ENCODE data around the gene SND1.

The SND1 gene

DNA sequence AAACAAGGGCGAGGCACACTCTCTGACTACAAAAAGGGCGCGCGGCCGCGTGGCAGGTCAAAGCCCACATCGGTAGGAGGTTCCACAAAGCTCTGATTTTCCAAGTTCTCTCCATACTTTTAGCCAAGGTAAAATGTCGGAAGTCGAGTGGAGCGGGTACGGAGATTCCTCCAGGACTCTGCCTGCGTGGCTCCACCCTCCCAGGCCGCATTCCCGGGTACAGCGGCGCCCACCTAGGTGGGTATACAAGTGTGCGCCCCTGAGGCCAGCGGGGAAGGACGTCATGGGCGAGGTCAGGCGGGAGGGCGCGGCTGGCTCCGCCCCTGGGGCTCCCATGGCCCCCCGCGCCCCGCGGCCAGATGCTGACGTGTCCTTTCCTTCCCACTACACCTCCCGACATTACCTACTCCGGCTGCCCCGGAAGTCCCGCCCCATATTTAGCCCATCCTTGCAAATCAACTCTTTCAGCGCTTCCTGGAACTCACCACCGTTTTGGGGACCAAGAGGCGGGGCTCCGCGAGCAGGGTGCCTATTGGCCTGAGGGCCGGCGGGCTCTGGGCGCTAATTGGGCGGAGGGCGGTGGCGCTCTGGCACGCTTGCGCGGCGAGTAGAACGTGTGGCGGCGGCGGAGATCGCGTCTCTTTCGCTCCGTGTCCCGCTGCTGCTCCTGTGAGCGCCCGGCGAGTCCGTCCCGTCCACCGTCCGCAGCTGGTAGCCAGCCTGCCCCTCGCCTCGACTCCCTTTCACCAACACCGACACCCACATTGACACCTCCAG is at the start of gene SND1:
TSS of gene SND1 (plus strand) at position 639 of the 777 bp plus-strand sequence. CDS start 180 bp downstream, outside the sequence.
- peak; percentile 99 for DNase-seq

DNA sequence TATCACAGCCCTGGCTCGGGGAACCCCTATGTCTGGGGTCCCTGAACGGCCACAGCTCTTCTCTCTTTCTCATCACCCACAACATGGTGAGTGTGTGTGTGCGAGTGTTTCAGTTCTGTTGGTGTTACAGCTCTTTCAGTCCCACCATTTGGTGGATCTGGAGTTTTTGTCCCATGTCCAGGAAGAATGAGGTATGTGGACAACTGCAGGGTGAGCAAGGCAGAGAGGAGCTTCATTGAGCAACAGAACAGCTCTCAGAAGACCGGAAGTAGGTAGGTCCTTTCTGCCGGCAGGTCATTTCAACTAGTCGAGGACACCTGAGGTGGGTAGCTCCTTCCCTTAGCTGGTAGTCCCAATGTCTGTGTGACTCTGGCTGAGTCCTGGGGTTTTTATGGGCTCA is 43.5 kb upstream of the SND1 start:
- DNase-seq: no peak

DNA sequence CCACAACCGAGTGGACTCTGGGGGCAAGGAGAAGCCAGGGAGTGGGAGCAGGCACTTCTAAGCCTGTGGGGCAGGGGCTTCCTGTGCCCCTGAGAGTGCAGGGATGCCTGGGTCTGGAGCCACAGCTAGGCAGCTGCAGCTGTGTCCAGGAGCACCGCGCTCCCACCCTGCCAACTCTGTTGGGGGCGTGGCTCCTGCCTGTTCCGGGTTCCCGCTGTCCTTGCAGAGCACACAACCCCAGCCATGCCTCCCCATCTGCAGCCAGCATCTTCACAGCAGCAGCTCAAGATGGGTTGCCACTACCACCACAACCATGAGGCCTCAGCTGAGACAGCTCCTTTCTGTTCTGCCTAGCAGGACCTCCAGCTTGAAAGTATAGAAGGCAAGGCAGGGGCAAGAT is 42.7 kb upstream of the SND1 start:
- DNase-seq: no peak

DNA sequence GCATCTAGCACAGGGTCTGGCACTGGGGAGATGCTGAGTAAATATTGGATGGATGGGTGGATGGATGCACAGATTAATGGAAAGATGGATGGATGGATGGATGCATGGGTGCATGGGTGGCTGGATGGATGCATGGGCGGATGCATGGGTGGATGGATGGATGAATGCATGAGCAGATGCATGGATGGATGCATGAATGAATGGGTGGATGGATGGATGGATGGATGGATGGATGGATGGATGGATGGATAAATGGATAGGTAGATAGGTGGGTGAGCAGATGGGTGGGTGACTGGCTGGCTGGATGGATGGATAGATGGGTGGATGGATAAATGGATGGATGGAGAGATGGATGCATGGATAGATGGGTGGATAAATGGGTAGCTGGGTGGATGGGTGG is 39.7 kb upstream of the SND1 start:
- no peak for DNase-seq

DNA sequence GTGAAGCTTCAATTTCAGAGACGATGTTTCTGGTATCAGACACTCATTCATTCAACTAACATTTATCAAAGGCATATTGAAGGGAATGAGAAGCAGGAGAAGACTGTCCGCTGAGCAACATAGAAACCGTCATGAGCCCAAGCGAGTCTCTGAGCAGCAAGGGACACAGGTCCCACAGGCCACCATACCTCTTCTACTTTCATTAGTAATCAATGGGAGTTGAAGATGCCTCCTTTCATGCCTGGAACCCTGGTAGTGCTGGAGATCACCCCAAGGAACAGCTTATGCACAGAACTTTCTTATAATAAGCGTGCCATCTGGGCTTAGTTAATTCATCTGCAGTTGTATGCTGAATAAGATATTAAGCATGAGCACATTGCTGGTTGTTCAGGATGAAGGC is 35.3 kb upstream of the SND1 start:
- no peak for DNase-seq

DNA sequence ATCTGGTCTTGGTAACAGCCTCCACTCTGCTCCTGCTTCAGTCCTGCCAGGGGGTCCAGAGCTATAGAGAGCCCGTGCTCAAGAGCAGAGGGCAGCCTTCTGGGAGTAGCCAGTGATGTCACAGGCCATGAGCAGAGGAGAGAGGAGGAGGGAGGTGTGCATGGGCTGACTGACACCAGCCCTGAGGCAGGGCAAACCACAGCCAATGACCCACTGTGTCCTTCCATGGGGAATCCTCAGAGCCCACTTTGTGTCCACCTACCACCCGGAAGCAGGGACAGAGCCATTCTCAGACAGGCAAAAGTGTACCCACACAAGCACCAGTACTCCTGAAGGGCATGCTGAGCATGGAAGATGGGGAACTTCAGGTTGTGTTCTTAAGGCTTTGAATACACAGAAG is 34.0 kb upstream of the SND1 start, which contains the start of gene PAX4:
TSS of gene PAX4 (minus strand) at position 101 of the 400 bp plus-strand sequence. CDS start 2,214 bp downstream, outside the sequence.
- DNase-seq: no peak

DNA sequence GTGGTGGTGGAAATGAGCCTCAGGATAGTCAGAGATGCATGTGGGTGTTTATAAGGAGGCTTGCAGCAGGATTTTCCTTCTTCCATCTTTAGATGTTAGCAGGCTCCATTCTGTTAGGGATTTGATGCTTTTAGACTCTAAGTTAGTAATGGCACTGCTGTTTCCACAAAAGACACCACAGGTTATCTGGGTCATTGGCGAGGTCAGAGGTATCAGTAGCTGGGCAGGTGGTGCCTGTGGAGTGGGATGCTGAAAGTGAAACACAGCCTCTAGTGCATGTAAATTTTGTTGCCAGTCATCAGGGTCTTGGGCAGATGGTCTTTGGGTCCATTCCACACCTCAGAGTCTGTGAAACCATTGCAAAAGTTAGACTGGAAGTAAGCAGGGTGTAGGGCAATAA is 33.2 kb upstream of the SND1 start:
- DNase-seq: no peak

DNA sequence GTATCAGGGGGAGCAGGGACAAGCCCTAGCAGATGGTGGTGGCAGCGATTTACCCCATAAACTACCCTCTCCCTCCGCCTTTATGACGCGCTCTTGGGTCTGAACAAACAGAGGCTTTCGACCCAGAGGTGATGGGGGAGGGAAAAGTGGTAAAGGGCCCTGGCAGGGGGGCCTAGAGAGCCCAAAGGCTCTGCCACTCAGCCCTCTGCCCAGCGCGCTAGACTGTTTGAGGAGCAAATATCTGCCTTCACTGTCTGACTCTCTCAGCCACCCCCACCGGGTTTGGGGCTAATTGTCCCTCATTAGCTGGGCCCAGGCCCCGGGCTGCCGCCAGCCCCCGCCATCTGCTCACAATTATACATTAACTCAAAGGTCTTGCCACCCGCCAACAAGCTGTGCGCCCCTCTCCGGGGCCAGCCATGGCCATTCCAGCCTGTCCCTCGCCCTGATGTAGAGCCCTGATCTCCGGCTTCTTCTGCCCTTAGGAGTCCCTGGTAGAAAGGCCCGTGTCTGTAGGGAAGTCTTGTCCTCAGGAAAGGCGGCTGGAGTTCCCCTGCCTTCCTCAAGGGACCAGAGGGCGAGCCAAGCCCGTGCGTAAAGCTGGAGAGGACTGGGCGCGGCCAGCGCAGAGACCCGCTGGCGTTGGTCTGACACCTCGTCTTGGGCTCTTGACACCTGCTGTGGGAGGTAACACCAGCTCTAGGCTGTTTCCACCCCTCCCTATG is 32.2 kb upstream of the SND1 start:
- DNase-seq: no peak

DNA sequence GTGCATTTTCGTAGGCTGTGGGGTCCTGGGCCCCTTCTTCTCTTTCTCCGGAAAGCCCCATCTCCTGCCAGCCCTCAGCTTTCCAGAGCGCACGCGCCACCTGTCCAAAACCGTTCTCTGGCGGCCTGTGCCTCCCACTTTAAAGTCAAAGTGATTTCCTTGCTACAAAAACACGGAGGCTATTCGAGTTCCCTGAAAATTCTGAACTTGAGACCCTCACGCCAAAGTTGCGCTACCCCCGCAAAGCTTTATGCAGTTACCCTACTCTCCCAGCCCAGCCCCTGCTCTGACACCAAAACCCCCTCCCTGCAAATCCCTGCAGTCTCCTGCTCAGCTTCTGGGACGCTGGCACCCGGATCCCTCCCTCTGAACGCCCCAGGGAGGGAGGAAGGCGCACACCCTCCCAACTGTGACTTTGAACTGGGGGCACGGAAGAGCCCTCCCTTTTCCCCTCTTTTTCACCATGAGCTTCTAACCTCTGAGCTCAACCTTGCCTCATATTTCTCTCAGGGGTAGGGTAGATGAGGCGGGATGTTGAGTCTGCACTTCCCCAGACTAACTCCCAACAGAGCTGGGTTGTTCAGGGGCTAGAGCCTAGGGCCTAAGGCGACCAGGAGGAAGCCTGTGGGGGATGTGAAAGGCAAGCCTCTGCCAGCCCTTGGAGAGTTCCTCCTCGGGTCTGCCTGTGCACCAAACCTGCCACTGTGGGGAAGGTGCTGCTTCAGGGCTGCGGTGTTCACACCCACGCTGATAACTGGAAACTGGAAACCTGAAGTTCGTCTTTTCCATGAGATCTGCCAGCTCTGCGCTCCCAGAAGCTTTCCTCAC is 31.4 kb upstream of the SND1 start:
- no peak for DNase-seq

DNA sequence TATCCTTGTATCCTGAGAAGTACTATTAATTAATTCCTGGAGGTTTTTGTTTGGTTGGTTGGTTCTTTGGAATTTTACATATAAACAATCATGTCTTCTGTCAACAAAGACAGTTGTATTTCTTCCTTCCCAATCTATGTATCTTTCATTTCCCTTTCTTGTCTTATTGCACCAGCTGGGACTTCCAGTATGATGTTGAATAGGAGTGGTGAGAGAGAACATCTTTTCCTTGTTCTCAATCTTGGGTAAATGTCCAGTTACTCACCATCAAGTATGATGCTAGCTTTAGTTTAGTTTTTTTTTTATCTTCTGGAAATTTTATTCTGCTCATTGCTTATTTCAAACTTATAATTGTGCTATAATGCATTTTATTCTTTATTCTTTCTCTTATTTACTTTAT is 26.7 kb upstream of the SND1 start:
- no peak for DNase-seq

DNA sequence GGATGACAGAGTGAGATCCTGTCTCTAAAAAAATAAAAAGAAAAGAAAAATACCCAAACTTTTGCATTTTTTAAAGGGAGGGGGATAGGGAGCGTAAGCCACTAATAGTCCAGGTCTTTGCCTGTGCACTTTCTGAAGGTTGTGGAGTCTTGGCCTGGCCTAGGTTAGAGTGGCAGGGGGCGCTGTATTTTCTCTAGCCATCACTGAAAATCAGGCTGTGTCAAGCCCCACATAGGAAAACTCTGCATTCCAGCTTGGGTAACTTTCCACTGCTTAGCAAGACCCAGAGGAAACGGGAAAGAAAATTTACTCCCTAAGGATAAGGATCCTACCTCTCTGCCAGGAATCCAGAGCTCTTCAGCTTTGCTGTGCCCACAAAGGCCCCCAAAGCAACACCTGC is 23.5 kb upstream of the SND1 start:
- no peak for DNase-seq

DNA sequence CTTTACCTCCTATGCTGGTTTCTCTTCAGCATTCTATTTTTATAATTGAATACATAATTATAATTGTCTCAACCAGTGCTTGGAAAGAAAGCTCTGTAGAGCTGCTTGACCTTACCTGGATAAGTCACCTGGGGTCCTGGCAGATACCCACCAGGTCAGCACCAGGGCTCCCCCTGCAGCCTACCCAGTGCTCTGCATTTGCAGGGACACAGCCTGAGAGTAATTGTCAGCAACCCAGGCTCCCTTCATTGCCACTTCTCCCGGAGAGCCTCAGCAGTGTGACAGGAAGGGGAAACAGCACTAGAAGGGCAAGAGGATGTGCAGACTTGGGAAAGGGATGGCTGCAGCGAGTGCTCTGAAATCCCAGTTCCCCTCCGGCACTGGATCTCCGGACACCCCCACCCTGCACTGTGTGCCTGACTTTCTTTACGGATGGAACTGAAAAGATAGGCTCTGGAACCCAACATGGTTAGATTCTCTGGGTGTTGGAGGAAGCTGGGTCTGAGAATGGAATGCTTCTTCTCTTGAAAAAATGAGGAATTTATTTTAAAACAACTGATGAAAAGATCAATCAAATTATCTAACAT is 22.6 kb upstream of the SND1 start:
- no peak for DNase-seq

DNA sequence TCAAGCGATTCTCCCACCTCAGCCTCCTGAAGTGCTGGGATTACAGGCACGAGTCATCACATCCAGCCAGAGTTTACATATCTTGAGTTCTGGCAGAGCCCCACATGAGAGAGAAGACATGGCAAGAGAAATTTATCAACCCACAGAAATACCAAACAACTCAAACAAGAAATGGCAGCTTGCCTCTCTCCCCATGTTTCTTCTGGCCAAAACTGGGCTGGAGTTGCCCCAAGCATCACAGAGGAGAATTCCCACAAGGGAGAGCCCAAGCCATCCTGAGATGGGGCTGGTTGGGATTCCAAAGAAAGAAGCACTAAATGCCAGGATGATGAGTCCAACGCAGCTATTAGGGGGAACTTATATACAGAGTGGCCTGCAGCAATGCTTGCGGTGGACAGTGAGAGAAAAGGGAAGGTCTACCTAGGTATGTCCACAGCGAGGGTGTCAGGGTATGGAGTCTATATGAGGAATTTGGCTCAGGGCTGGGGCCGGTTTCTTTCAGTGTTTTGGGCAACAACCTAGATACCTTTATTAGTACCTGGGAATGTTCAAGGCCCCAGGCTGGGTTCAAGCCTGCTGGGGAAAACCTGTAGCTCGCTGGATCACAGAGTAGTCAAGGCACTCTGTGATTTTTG is 19.6 kb upstream of the SND1 start:
- DNase-seq: no peak

DNA sequence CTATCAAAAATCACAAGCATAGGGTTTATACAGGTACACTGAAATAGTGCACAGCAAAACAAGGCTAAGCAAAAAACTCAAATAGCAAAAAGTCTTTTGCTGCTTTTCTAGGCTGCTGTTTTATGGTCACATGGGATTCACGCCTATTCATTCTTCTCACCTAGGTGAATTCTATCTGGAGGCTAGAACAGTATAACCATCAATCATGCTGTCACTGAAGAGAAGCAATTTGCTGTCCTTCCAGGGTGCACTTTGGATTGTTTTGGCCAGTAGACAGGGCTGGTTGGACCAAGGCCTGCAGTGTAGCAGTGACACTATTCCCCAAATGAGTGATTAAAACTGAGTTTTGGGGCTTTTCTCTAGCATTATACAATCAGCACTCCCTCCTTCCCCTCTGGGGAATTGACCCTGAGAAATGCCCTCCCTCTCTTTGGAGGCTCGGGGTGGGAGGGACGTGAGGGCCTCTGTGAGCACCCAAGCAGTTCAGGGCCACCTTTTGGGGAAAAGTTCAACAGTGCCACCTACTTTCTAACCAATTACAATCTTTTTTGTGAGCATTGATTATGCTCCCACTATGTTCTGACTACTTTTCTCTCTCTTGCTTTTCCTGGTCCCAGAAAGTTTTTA is 16.2 kb upstream of the SND1 start:
- no peak for DNase-seq

DNA sequence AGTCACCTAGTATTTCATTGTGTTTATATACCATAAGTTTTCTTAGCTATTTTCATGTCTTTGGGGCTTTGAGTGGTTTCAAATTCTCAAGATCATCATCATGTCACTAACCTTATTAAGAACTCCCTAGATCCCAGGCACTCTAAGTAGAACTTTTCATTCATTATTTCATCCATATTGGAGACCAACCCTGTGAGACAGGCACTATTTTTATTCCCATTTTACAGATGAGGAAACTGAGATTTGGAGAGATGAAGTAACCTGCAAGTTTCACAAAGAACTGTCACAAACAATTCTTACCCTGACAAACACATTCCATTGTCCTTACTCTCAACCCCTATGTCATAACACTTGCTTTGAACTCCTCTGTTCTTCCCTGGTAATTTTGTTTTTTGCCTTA is 13.8 kb upstream of the SND1 start:
- DNase-seq: no peak

DNA sequence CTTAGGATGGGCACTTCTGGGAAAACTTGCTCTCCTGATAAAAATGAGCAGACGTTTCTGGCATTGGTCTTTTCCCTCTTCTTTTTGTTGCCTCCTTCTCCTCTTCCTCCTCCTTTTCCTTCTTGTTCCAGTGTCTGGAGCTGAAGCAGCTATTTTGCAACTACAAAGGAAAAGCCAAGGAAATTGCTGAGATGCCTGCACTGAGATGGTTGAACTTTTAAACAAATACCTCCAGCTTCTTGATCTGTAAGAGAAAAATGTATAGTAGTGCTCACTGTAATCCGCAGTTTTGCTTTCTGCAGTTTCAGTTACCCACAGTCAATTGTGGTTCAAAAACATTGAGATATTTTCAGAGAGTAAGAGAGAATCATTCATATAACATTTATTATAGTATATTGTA is 7.5 kb upstream of the SND1 start:
- DNase-seq: no peak

DNA sequence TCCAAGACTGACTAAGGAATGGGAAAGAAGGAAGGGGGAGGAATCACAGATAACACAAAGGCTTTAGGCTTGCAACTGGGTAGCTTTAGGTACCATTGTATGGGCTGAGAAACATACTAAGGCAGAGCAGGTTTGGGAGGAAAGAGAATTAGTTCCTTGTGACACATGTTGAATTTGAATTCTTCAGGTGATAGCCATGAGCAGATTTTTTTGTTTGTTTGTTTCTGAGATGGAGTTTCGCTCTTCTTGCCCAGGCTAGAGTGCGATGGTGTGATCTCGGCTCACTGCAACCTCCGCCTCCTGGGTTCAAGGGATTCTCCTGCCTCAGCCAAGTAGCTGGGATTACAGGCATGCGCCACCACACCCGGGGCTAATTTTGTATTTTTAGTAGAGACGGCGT is 4.4 kb upstream of the SND1 start:
- DNase-seq: no peak

DNA sequence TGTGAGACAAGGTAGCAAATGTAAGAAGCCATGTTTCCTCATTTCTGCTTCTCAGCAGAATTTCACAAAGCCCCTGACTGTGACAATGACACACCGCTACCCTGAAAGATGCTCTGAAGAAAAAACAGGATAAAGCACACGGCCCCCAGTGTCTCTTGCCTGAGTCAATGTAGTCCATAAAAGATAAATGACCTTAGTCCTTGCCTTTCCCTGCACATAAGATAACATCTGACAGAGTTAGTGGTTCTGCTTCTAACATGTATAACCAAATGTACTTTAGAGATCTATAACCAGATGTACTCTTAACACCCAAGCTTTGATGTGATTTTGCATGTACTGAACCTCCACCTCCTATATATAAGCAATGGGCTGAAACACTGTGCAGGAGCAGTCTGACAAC is 3.0 kb upstream of the SND1 start:
- no peak for DNase-seq

DNA sequence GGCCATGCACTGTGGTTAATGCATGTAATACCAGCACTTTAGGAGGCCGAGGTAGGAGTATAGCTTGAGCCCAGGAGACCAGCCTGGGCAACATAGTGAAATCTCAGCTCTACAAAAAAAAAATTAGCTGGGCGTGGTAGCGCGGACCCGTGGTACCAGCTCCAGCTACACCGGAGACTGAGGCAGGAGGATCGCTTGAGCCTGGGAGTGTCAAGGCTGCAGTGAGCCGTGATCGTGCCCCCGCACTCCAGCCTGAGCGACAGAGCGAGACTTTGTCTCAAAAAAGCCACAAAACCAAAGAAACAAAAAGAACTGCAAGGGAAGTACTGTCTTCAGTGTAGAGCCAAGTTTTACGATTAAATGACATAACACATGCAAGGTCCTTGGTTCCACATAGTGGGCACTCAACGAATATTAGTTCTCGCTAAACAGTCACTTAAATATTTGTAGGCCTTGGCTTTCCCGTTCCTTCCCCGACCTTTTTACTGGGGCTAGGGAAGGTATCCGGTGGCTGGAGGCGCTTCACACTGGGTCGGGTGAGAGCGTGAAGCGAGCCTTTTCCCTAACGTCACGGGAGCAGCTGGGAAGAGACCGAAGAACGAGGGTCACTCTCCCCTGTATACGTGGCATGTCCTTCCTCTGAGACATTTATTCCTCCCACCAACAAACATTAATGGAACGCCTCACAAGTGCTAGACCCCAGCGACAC is 993 bp upstream of the SND1 start:
- DNase-seq: no peak

DNA sequence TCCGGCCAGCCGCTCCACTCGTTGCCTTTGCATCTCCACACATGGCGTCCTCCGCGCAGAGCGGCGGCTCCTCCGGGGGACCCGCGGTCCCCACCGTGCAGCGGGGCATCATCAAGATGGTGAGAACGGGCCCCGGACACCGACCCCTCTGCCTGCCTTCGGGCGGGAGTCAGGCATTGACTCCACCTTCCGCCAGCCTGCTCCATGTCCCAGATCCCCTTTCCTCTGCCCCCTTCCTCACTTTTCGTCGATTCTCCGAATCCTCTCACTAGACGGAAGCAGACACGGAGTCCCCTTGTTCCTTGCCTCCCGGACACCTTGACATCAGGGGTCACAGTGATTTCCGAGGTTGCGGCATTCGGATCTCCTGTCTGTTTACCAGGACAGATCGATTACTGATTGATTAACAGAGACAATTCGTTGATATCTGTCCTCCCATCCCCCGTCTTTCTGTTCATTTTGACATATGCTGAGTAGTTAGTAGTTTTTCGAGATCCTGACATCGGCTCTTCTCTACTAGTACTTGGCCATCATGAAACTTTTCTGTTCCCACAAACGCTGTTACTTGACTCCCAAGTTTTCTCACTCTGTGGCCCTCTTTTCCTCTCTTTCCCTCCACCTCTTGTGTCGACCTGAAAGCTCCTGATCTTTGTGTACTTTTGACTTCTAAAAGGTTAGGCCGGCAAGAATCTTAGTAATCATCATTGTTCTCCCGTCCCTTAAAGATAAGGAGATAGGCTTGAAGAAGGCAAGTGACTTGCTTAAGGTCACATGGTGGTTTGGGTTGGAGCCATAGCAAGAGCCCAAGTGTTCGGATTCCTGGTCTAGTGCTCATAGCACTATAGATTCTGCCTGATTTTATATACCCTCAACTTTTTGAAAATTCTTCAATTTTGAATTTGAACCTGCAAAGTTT is 597 bp downstream of the SND1 start:
- DNase-seq: no peak
